HG02588 (cell line): ENCODE results near the gene PNLIP.

Source experiments
- ATAC-seq: cut with Tn5 transposase; IDR thresholded peaks from one replicate; pipeline ENCODE4 v1.9.1; 2021; ENCODE audit warnings: mild to moderate bottlenecking, moderate library complexity; ENCODE audit not compliant: unreplicated experiment

Gene PNLIP

GRCh38 chr10:116567335-116567734 lies 21.6 kb downstream of the PNLIP start:
- no peak for ATAC-seq

- ATAC-seq: no peak
Observed at GRCh38 chr10:116574797-116575196, 29.1 kb downstream of the PNLIP start.

GRCh38 chr10:116587878-116588591 lies 42.3 kb downstream of the PNLIP start:
- no peak for ATAC-seq

- no peak for ATAC-seq
Observed at GRCh38 chr10:116588995-116589394, 43.3 kb downstream of the PNLIP start.

GRCh38 chr10:116589926-116590325 lies 44.2 kb downstream of the PNLIP start:
- no peak for ATAC-seq

GRCh38 chr10:116590590-116591444 lies 45.1 kb downstream of the PNLIP start, which contains the start of gene PNLIPRP1:
Gene PNLIPRP1, plus strand, starts transcription at chr10:116590959. Its CDS starts 171 bp downstream, at chr10:116591130.
- no peak for ATAC-seq

GRCh38 chr10:116593139-116593740 lies 47.5 kb downstream of the PNLIP start:
- ATAC-seq: no peak

GRCh38 chr10:116594525-116595035 lies 48.8 kb downstream of the PNLIP start:
- ATAC-seq: no peak

GRCh38 chr10:116596062-116596461 lies 50.3 kb downstream of the PNLIP start:
- ATAC-seq: no peak

GRCh38 chr10:116597543-116597942 lies 51.8 kb downstream of the PNLIP start:
- ATAC-seq: no peak

- ATAC-seq: no peak
Observed at GRCh38 chr10:116598329-116598728, 52.6 kb downstream of the PNLIP start.

- ATAC-seq: no peak
Observed at GRCh38 chr10:116599991-116600390, 54.3 kb downstream of the PNLIP start.

GRCh38 chr10:116602648-116603400 lies 57.1 kb downstream of the PNLIP start:
- ATAC-seq: no peak

GRCh38 chr10:116606061-116606483 lies 60.3 kb downstream of the PNLIP start:
- no peak for ATAC-seq

- ATAC-seq: no peak
Observed at GRCh38 chr10:116607336-116607735, 61.6 kb downstream of the PNLIP start.

- no peak for ATAC-seq
Observed at GRCh38 chr10:116608686-116609594, 63.2 kb downstream of the PNLIP start.

GRCh38 chr10:116610443-116611152 lies 64.9 kb downstream of the PNLIP start:
- no peak for ATAC-seq

GRCh38 chr10:116611153-116611545 lies 65.4 kb downstream of the PNLIP start:
- ATAC-seq: no peak
